Measurements from ENCODE around the gene IFNGR2. TPM values are rescaled to one million over a fixed set of nuclear protein-coding genes. Genes with fewer than 3 reads are reported as not detected.

The IFNGR2 gene
- total and polyA plus RNA-seq, 2 of the 13 experiments (the other 11 are each of a cell fraction or from before 2014, with no cell fraction given) = 61.3 to 117 TPM

GRCh38 chr21:33370305-33370704 is 32.9 kb upstream of the IFNGR2 start:
- Histone ChIP-seq H4K20me1 (ENCODE audit: insufficient read depth, low read length) (no peaks in the 10 kb centered on the region), H3K27me3 (ENCODE audit: control insufficient read depth in 1 of 2, insufficient read depth in 2 of 2, low read length in 2 of 2) (no peaks in the 10 kb centered on the region), H2AFZ (ENCODE audit: low read length) (no peak overlapping the region), H3K27ac (ENCODE audit: extremely low read length, insufficient read depth, low read length) (no peak overlapping the region), H3K9ac (ENCODE audit: insufficient read depth, low read depth, low read length) (no peak overlapping the region), H3K9me3 (ENCODE audit: low read length) (peaks cover 22% of the 10 kb centered on the region), H3K4me1 (ENCODE audit: insufficient read depth, low read length) (peaks cover 12% of the 10 kb centered on the region), H3K36me3 (replicated peaks in 1 of 2; ENCODE audit: control insufficient read depth in 1 of 2, insufficient read depth in 2 of 2, low read length in 2 of 2) (no peaks in the 10 kb centered on the region), H3K4me2 (ENCODE audit: low read depth, low read length) (no peak overlapping the region), H3K4me3 (replicated peaks in 1 of 3; ENCODE audit: insufficient read depth in 1 of 3, low read depth in 2 of 3, low read length in 3 of 3) (no peak overlapping the region), H3K79me2 (ENCODE audit: insufficient read depth, low read length) (no peaks in the 10 kb centered on the region)
- TF ChIP-seq ZNF3 (CRISPR knock-in tag; IDR thresholded peaks at IDR 0.05) (no peak), SRSF9 (IDR thresholded peaks at IDR 0.05; ENCODE audit: borderline replicate concordance, insufficient read depth, low read depth, low read length, poor library complexity, severe bottlenecking) (no peak), KAT2B (IDR thresholded peaks at IDR 0.05; ENCODE audit: borderline replicate concordance, low read depth, low read length) (no peak), RFX3 (CRISPR knock-in tag; IDR thresholded peaks at IDR 0.05) (no peak), ZNF788 (CRISPR knock-in tag; IDR thresholded peaks at IDR 0.05; ENCODE audit: borderline replicate concordance) (no peak), HNRNPL (IDR thresholded peaks at IDR 0.05; ENCODE audit: low read depth, low read length) (no peak), TFDP1 (CRISPR knock-in tag; IDR thresholded peaks at IDR 0.05; ENCODE audit: borderline replicate concordance) (no peak), MAX (IDR thresholded peaks at IDR 0.05) (no peak), ZNF816 (CRISPR knock-in tag; IDR thresholded peaks at IDR 0.05; ENCODE audit: borderline replicate concordance) (no peak), SRSF4 (IDR thresholded peaks at IDR 0.05; ENCODE audit: low read depth, low read length, poor library complexity, severe bottlenecking) (no peak), KAT8 (CRISPR knock-in tag; IDR thresholded peaks at IDR 0.05) (no peak), HES4 (CRISPR knock-in tag; IDR thresholded peaks at IDR 0.05; ENCODE audit: borderline replicate concordance) (no peak), MIER3 (CRISPR knock-in tag; IDR thresholded peaks at IDR 0.05; ENCODE audit: borderline replicate concordance) (no peak), ZNF205 (CRISPR knock-in tag; IDR thresholded peaks at IDR 0.05) (no peak)
- WGBS (ENCODE audit: low lambda C conversion rate) = 85% methylated on average over 2 of the region's 2 CpGs
- FAIRE-seq = no peak
- CTCF ChIA-PET (ENCODE audit: low intra/inter-chr PET ratio, low total read pairs) = no interaction called here
- intact Hi-C loops (cut with micrococcal nuclease; ENCODE audit: unreplicated experiment) = loop anchor here (10.0 kb wide), 1 partner anchor 236 kb away; no protein-coding TSS in a partner anchor
- no TSS peak for BruUV-seq (replicated peaks)
- in situ Hi-C loops (cut with HindIII; ENCODE audit: extremely low pct_ligation_motif_present, low pct_unique_long_range_greater_than_20kb) = no loop called here
- POLR2A ChIA-PET = no interaction called here
- no peak; the same call in 2 of the 3 replicates for ATAC-seq
- no peak for DNase-seq (ENCODE audit: low spot score)

Data from HepG2 (cell line).